ENCODE measurements around the gene TIMP4.

TIMP4 gene

GRCh38 chr3:12158387-12159226, at the start of gene TIMP4:
TIMP4 (minus strand) TSS chr3:12158912; CDS start chr3:12158840, 72 bp downstream.
- DNase-seq (ENCODE audit: low spot score): no peak
- TF ChIP-seq CTCF (IDR thresholded peaks at IDR 0.05; ENCODE audit: extremely low read depth, insufficient read depth, missing control alignments): no peak
- in situ Hi-C loops (cut with MboI; ENCODE audit: low pct_unique_long_range_greater_than_20kb, low sequenced_read_pairs, unreplicated experiment): no loop called here

DNA sequence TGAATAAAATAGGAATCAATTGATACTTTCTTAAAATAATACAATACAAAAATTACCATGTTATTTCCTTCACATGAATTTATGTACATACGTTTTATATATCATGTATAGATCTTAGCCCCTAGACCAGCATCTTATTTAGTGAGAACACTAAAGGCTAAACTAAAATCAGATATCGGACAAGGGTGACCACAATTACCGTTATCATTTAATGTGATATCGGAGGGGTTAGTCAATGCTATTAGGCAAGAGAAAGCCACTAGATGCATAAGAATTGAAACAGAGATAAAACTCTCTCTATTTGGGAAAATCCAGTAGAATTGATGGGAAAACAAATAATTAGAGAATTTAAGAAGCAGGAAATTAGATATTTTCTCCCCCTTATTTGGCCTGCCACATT, 46.5 kb upstream of the TIMP4 start:
- in situ Hi-C loops (cut with MboI; ENCODE audit: low pct_unique_long_range_greater_than_20kb, low sequenced_read_pairs, unreplicated experiment): no loop called here
- no peak for TF ChIP-seq CTCF (IDR thresholded peaks at IDR 0.05; ENCODE audit: extremely low read depth, insufficient read depth, missing control alignments)
- DNase-seq (ENCODE audit: low spot score): no peak

DNA sequence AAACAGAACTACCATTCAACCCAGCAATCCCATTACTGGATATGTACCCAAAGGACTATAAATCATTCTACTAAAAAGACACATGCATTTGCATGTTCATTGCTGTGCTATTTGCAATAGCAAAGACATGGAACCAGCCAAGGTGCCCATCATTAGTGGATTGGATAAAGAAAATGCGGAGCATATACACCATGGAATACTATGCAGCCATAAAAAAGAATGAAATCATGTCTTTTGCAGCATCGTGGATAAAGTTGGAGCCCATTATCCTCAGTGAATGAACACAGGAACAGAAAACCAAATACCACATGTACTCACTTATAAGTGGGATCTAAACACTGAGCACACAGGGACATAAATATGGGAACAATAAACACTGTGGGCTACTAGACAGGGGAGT, 43.1 kb upstream of the TIMP4 start:
- no peak for DNase-seq (ENCODE audit: low spot score)
- in situ Hi-C loops (cut with MboI; ENCODE audit: low pct_unique_long_range_greater_than_20kb, low sequenced_read_pairs, unreplicated experiment): no loop called here
- TF ChIP-seq CTCF (IDR thresholded peaks at IDR 0.05; ENCODE audit: extremely low read depth, insufficient read depth, missing control alignments): no peak

DNA sequence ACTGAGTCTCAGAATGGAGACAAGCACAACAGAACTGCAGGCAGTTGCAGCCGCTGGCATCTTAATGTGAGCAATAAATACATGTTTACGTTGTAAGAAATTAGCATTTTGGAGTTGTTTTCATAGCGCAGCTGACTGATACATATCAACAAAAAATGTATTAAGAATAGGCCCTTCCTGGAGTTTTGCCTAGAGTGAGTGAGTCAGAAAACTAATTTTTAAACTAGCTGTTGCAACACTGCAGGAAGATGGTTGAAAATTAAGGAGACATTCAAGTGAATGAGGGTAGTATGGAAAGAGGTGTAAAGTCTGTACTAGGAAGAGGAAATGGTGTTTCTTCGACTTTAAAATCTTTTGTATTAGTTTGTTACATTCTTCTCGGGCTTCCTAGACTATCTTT, 39.6 kb upstream of the TIMP4 start:
- DNase-seq (ENCODE audit: low spot score): no peak
- TF ChIP-seq CTCF (IDR thresholded peaks at IDR 0.05; ENCODE audit: extremely low read depth, insufficient read depth, missing control alignments): no peak
- in situ Hi-C loops (cut with MboI; ENCODE audit: low pct_unique_long_range_greater_than_20kb, low sequenced_read_pairs, unreplicated experiment): no loop called here

DNA sequence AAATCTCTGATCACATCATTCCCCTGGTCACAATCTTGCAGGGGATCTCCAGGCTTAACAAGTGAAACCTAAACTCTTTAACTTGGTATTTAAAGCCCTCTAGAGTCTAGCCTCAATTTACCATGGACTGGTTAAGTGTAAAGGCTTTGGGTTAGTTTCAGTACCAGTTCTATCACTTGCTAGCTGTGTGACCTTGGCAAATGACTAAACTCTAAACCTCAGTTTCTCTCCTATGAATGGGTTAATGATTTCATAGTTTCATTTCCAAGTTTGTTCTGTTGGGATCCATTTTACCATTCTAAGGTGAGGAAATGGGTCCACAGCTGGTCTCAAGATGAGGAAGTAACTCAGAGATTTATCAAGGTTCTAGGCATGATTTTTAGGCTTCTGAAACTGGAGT, 38.8 kb upstream of the TIMP4 start:
- in situ Hi-C loops (cut with MboI; ENCODE audit: low pct_unique_long_range_greater_than_20kb, low sequenced_read_pairs, unreplicated experiment): no loop called here
- no peak for DNase-seq (ENCODE audit: low spot score)
- no peak for TF ChIP-seq CTCF (IDR thresholded peaks at IDR 0.05; ENCODE audit: extremely low read depth, insufficient read depth, missing control alignments)

GRCh38 chr3:12196684-12197083, 38.0 kb upstream of the TIMP4 start:
- in situ Hi-C loops (cut with MboI; ENCODE audit: low pct_unique_long_range_greater_than_20kb, low sequenced_read_pairs, unreplicated experiment): no loop called here
- TF ChIP-seq CTCF (IDR thresholded peaks at IDR 0.05; ENCODE audit: extremely low read depth, insufficient read depth, missing control alignments): no peak
- DNase-seq (ENCODE audit: low spot score): no peak

Data from GM13977 (cell line).